Endothelial cell of umbilical vein (primary cell): Measurements from ENCODE around the gene CCN2. TPM values are rescaled to one million over a fixed set of nuclear protein-coding genes. Genes with fewer than 3 reads are reported as not detected.

Source experiments
- BruUV-seq: library from RNA; stranded (reverse); fragments of 400-500 nt; replicated peaks from 2 replicates; lab custom pipeline; 2021; lab: Mats Ljungman, UMichigan
- CTCF ChIA-PET: fragments of 300-600, 350-600 bp; sonication (Branson Sonifier 250); formaldehyde crosslinking; loops from one replicate; lab custom pipeline; 2021; ENCODE audit warnings: antibody characterized with exemption, inconsistent platforms; lab: Charles Lee
- POLR2A ChIA-PET: fragments of 300-600, 350-600 bp; sonication (Branson Sonifier 250); formaldehyde crosslinking; loops from one replicate; lab custom pipeline; 2021; ENCODE audit warnings: antibody characterized with exemption, inconsistent platforms; lab: Charles Lee
- DNase-seq: peaks from one replicate; pipeline ENCODE4 v3.0.0-alpha.2; 2011; ENCODE audit warnings: low read depth, low spot score
- FAIRE-seq: peaks from 2 replicates; lab custom pipeline; 2011; peaks lifted over from hg19 to GRCh38; lab: Jason Lieb, UNC
- H2AFZ ChIP-seq: 2 replicates; pipeline ENCODE4 v1.6.0; 2012; ENCODE audit warnings: low read depth, low read length, control low read depth, inconsistent platforms
- H3K27ac ChIP-seq: 2 replicates; pipeline ENCODE4 v1.5.1; 2011; ENCODE audit warnings: low read depth, mild to moderate bottlenecking, control low read depth, low read length, moderate library complexity; ENCODE audit not compliant: insufficient read depth
- H3K27me3 ChIP-seq, 2 experiments: 2 replicates each; pipeline versions ENCODE4 v1.6.0 to v1.6.1; 2011; ENCODE audit warnings: low read length in 2 of 2, mixed read lengths in 1 of 2; ENCODE audit not compliant: control insufficient read depth in 2 of 2, insufficient read depth in 2 of 2
- H3K36me3 ChIP-seq, 2 experiments: 2 replicates in 1 of 2; 3 replicates in 1 of 2; pipeline ENCODE4 v1.5.1; 2011; ENCODE audit warnings: low read length in 2 of 2, mild to moderate bottlenecking in 1 of 2, moderate library complexity in 1 of 2; ENCODE audit not compliant: control insufficient read depth in 2 of 2, insufficient read depth in 2 of 2; ENCODE audit errors: extremely low read depth in 1 of 2
- H3K4me1 ChIP-seq: 3 replicates; pipeline ENCODE4 v1.5.1; 2011; ENCODE audit warnings: mild to moderate bottlenecking, low read length; ENCODE audit not compliant: control insufficient read depth, insufficient read depth; ENCODE audit errors: extremely low read depth
- H3K4me2 ChIP-seq: 2 replicates; pipeline ENCODE4 v1.6.1; 2011; ENCODE audit warnings: low read length, control low read depth, mixed read lengths; ENCODE audit not compliant: insufficient read depth
- H3K4me3 ChIP-seq, 3 experiments: fragments of 200-600 bp in 1 of 3; sonication (generic), shearing (Covaris generic) in 1 of 3; replicated peaks in 1 of 3; 2 replicates each; pipeline ENCODE4 v1.5.1; 2011 to 2016; ENCODE audit warnings: control low read depth in 3 of 3, low read length in 3 of 3, mild to moderate bottlenecking in 2 of 3, inconsistent platforms in 1 of 3, low read depth in 1 of 3, moderate library complexity in 1 of 3; ENCODE audit not compliant: insufficient read depth in 1 of 3
- H3K79me2 ChIP-seq: 2 replicates; pipeline ENCODE4 v1.6.0; 2012; ENCODE audit warnings: low read length, inconsistent platforms; ENCODE audit not compliant: control insufficient read depth, insufficient read depth
- H3K9ac ChIP-seq: replicated peaks from 2 replicates; pipeline ENCODE3; 2011; ENCODE audit warnings: low read length, control low read depth; ENCODE audit not compliant: insufficient read depth; ENCODE audit errors: extremely low read depth
- H3K9me1 ChIP-seq: replicated peaks from 3 replicates; pipeline ENCODE4 v1.6.0; 2011; ENCODE audit warnings: mild to moderate bottlenecking, low read length; ENCODE audit not compliant: control insufficient read depth, insufficient read depth; ENCODE audit errors: extremely low read depth
- H3K9me3 ChIP-seq: replicated peaks from 2 replicates; pipeline ENCODE4 v1.5.1; 2012; ENCODE audit warnings: low read length, inconsistent platforms; ENCODE audit not compliant: control insufficient read depth, insufficient read depth
- H4K20me1 ChIP-seq: replicated peaks from 2 replicates; pipeline ENCODE3; 2011; ENCODE audit warnings: mild to moderate bottlenecking, low read length; ENCODE audit not compliant: control insufficient read depth, insufficient read depth; ENCODE audit errors: extremely low read depth
- EZH2 ChIP-seq: IDR thresholded peaks from 2 replicates; pipeline ENCODE4 v1.6.1; 2012; ENCODE audit warnings: borderline replicate concordance, low read depth, mild to moderate bottlenecking, moderate library complexity, low read length, inconsistent platforms; ENCODE audit not compliant: severe bottlenecking
- FOS ChIP-seq: IDR thresholded peaks from 2 replicates; pipeline ENCODE4 v1.6.1; 2011; ENCODE audit warnings: mild to moderate bottlenecking, low read length, moderate library complexity, borderline replicate concordance; ENCODE audit not compliant: insufficient read depth
- GATA2 ChIP-seq: IDR thresholded peaks from 2 replicates; pipeline ENCODE4 v1.7.0; 2011; ENCODE audit warnings: low read depth, mild to moderate bottlenecking, moderate library complexity, mixed read lengths, low read length; ENCODE audit not compliant: insufficient read length, insufficient read depth
- JUN ChIP-seq: IDR thresholded peaks from 2 replicates; pipeline ENCODE4 v1.6.1; 2011; ENCODE audit warnings: borderline replicate concordance, low read depth; ENCODE audit not compliant: insufficient read length, insufficient read depth
- MAX ChIP-seq: IDR thresholded peaks from 2 replicates; pipeline ENCODE4 v1.6.1; 2011; ENCODE audit not compliant: insufficient read depth, insufficient read length
- MYC ChIP-seq: IDR thresholded peaks from one replicate; pipeline ENCODE4 v1.6.1; 2011; ENCODE audit warnings: mild to moderate bottlenecking, low read depth, low read length
- POLR2A ChIP-seq: IDR thresholded peaks from 2 replicates; pipeline ENCODE4 v1.6.1; 2012; ENCODE audit warnings: low read depth, mild to moderate bottlenecking, control low read depth, low read length
- POLR2AphosphoS5 ChIP-seq: IDR thresholded peaks from 2 replicates; pipeline ENCODE4 v1.6.1; 2012; ENCODE audit warnings: low read depth, mild to moderate bottlenecking, control low read depth, low read length, moderate library complexity; ENCODE audit not compliant: insufficient read depth
- dilution Hi-C: fragments of 300-500 bp; cut with MboI; formaldehyde crosslinking; loops from one replicate; pipeline ENCODE4 v1.15.0; 2019; ENCODE audit warnings: low sequenced_read_pairs; ENCODE audit not compliant: extremely low pct_ligation_motif_present
- intact Hi-C: fragments of 100-400 bp; cut with micrococcal nuclease; formaldehyde crosslinking; loops from one replicate; pipeline ENCODE4 v1.10.0; 2022
- polyA plus RNA-seq, 4 experiments: library from polyadenylated mRNA; depleted of rRNA in 3 of 4; stranded (reverse) in 3 of 4; unstranded in 1 of 4; fragments of >200 nt; gene quantifications; 2 replicates each; pipeline versions ENCODE4 v1.2.1 to v1.2.3, GENCODE V29; 2011 to 2012; ENCODE audit warnings: missing spikeins in 1 of 4
- total RNA-seq: library from RNA; stranded (reverse); gene quantifications from 2 replicates; pipeline ENCODE4 v1.2.3, GENCODE V29; 2021
- TF ChIP-seq, protein P1 (sequence below), 2 donors: IDR thresholded peaks; 1 replicate in 1 of 2; 2 replicates in 1 of 2; pipeline ENCODE4 v1.5.1; 2011; ENCODE audit warnings: low read length in 2 of 2, mild to moderate bottlenecking in 2 of 2, moderate library complexity in 2 of 2, control low read depth in 1 of 2, inconsistent platforms in 1 of 2, low read depth in 1 of 2; ENCODE audit not compliant: insufficient read depth in 1 of 2; ENCODE audit errors: extremely low read depth in 1 of 2

Gene CCN2
- total and polyA plus RNA-seq, 2 donors (not counting 3 experiments of a cell fraction or from before 2014, with no cell fraction given): 1,926 to 2,488 TPM

DNA sequence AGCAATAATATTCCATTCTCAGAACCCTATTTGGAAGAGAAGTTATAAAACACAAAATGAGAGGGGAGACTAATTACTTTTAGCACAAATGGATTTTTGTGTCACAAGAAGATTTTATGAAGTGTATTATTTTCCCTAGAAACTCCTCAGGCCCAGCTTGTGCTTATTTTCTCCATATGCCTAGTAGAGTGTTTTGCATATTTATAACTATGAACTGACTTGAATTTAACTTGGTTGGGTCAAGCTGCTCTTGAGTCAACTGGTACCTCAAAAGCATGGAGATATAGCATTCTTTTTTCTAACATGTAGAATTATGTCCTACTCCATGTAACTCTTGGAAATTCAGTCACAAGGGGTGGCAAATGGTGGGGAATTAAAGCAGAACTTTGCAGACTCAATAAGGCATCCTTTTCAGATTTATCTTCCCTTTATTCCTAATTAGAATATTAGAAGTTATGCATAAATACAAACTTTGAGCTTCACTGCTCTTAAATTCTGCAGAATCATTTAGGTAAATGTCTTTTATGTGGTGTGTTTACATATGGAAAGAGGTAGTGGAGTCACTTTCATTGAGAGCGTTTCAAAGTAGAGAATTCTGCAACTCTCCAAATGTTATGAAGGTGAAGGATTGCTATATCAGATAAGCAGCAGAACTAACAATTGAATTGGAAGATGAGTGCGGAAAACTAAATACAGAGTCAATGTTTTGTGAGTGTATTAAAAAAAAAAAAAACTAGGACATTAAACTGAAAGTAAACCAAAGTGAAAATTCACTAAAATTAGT, 19.1 kb upstream of the CCN2 start:
- H3K27ac ChIP-seq: no peak overlapping the region
- ChIA-PET CTCF (interaction anchor here (1.0 to 1.6 kb wide), 3 partner anchors 9 to 248 kb away, joined by 3 to 5 read pairs (median 4); no protein-coding TSS in a partner anchor), POLR2A (no interaction called here)
- H3K4me2 ChIP-seq: no peak overlapping the region
- no peaks in the 10 kb centered on the region for H3K27me3 ChIP-seq
- no peaks in the 10 kb centered on the region for H3K79me2 ChIP-seq
- BruUV-seq: no TSS peak
- no peak overlapping the region for H2AFZ ChIP-seq
- H3K36me3 ChIP-seq: no peaks in the 10 kb centered on the region
- H3K9ac ChIP-seq: no peak overlapping the region
- TF ChIP-seq POLR2A: no peak
- TF ChIP-seq POLR2AphosphoS5: no peak
- no peak for TF ChIP-seq JUN
- TF ChIP-seq EZH2: no peak
- TF ChIP-seq MAX: no peak
- TF ChIP-seq MYC: no peak
- TF ChIP-seq GATA2: no peak
- TF ChIP-seq FOS: no peak
- TF ChIP-seq, protein P1, sequence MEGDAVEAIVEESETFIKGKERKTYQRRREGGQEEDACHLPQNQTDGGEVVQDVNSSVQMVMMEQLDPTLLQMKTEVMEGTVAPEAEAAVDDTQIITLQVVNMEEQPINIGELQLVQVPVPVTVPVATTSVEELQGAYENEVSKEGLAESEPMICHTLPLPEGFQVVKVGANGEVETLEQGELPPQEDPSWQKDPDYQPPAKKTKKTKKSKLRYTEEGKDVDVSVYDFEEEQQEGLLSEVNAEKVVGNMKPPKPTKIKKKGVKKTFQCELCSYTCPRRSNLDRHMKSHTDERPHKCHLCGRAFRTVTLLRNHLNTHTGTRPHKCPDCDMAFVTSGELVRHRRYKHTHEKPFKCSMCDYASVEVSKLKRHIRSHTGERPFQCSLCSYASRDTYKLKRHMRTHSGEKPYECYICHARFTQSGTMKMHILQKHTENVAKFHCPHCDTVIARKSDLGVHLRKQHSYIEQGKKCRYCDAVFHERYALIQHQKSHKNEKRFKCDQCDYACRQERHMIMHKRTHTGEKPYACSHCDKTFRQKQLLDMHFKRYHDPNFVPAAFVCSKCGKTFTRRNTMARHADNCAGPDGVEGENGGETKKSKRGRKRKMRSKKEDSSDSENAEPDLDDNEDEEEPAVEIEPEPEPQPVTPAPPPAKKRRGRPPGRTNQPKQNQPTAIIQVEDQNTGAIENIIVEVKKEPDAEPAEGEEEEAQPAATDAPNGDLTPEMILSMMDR (IDR thresholded peaks at IDR 0.05; ENCODE audit: extremely low read depth in 1 of 2, insufficient read depth in 1 of 2, low read depth in 1 of 2, low read length in 2 of 2): no peak
- FAIRE-seq: no peak
- dilution Hi-C loops: no loop called here
- DNase-seq: no peak
- no peaks in the 10 kb centered on the region for H3K9me1 ChIP-seq
- H3K4me1 ChIP-seq: no peaks in the 10 kb centered on the region
- no peaks in the 10 kb centered on the region for H4K20me1 ChIP-seq
- intact Hi-C loops: no loop called here
- no peaks in the 10 kb centered on the region for H3K9me3 ChIP-seq
- H3K4me3 ChIP-seq: no peak overlapping the region
